Midbrain (tissue), 1 donor: ENCODE data around the gene NUP37.

ENCODE experiments used
- DNase-seq: peaks from one replicate; lab custom pipeline; 2025; lab: John Stamatoyannopoulos, UW

The NUP37 gene

GRCh38 chr12:102026728-102027127, 93.2 kb downstream of the NUP37 start:
- no peak for DNase-seq

DNA sequence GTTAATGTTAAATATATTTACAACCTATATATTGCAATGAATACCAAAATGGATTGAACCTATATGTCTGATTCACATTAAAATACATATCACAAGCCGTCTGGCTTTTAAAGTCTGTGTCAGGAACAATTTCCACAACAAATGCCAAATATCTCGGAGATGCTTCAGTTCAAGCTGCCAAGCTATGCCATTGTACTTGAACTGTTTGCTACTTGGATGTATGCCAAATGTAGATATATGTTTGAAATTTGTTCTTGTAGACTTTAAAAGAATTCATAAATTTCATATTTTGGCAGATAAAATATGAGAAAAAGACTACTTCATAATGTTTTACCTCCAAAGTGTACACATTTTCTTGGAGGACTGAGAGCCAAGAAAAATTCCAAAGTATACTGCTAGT, 95.1 kb downstream of the NUP37 start:
- no peak for DNase-seq

DNA sequence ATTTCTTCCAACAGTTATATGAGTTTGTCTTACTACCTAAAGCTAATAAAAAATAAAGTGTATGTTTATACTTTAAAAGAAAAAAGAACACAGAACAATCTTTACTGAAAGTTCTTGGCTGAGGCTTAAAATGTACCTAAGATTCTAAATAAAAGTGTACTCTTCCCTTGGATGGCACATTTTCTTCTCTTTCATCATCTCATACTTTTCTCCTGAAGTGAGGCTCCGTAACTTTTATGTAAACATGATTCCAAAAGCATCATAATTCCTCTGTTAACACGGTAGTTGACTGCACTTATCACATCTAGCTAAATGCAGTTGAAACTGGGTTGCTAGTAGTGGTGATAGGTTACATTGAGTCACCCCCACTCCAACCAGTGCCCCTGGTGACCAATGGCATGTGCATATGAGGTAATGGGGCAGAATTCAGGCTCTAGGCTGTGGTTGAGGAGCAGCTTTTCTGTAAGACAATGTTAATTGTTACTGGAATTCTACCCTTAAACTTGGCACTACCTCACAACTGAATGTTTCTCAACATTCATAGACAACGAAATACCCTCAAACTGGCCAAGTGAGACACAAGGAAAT, 96.5 kb downstream of the NUP37 start:
- DNase-seq: no peak
